Inflammatory macrophage (primary cell): ENCODE measurements around the gene FBN1.

Source experiments
- DNase-seq, 2 donors: peaks; one replicate each; pipeline ENCODE4 v3.0.0-alpha.2; 2020 to 2022

Gene FBN1

DNA sequence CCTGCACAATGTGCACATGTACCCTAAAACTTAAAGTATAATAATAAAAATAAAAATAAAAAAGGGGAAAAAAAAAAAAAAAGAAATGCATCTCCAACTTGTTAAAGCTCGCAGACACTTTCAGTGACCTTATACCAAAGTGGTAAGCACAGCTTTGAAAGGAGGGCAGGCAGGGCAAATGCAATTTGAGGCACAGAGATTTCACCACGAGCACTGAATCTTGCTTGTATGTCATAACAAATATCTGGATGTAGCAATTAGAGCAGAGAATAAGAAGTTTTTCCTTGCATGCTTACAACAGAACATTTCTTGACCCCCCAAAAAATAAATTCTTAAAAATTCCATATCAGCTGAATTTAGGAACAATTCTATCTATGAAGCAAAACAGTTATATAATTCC, 66.5 kb downstream of the FBN1 start:
- DNase-seq, result no peak

DNA sequence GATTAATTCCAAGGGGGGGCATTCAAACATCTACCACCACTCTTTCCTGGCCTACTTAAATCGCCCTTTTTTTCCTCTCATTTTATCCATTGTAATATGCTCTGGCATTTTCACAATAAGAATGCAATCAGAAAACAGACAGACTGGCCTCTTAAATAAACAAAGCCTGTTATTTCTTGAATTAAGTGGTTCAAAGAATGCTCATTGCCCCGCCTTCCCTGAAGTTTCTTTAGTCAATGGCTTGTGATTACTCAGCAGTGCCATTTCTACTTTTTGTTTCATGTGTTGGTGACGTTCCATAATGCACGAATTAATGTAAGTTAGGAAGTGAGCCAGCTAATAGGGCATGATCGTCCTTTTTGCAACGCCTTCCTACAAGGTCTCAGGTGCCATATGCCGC, 68.0 kb downstream of the FBN1 start:
- no peak for DNase-seq

DNA sequence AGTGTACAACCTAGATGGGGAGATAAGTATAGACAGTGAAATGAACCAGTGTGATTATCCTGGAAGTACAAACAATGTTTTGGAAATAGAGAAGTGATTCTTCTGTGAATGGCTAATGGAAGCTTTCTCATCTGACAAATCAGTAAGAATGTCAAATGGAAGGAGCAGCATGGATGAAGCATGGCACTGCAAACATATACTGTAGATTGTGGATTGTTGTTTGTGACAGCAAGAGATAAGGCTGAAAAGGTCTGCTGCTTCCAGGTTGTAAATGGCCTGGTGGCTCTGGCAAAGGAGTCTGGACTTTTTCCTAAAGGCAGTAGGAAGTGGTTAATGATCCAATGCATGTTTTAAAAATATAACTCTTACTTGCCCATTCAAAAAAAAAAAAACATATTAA, 71.3 kb downstream of the FBN1 start:
- DNase-seq, result no peak

DNA sequence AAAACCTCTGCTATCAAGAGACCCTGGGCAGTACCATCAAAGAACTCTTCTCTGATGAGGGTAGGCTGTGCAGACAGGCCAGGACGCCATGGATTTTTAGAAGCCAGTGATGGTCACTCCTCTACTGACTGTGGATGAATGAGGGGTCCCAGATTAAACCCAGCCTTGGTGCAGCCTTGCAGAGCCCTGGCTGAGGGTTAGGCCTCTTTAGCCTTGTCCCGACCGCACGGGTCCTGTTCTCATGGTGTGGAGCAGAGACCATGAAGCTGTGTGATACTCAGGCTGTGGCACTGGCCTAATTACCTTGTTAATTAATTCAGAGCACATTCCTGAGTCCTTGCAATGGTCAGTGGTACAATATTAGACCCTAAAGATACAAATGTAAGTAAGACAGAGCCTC, 71.7 kb downstream of the FBN1 start:
- no peak for DNase-seq

DNA sequence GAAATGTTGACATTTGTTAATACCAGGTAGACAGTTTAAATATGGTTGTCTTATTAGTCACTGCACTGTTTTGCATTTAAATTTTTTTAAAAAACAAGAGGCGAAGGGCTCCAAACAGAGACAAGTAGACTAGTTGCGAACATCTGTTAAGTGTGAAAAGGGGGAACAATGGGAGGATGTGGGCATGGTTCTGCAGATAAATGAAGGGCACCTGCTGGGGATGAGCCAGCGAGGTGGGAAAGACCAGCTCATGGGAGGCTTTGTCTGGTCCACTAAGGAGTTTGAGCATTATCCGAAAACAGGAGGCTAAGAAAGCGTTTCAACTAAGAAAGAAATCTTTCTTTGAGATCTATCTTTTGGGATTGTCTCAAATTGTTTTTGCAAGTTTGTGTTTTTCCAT, 72.7 kb downstream of the FBN1 start:
- no peak for DNase-seq

DNA sequence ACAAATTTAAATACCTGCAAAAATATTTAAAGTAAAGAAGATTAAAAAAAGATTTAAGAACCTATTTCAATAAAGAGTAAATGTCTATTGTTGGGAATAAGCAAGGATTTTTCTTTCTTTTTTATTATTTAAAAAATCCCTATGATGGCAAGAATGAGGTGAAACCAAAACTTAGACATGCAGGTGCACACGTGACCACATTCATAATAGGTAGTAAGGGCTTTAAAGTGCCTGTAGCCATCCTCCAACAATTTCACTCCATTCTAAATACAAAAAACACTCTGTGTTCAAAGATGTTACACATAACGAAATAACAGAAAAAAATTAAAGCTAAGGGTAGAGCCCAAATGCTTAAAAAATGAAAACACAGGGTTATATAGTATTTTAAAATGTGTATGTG, 74.0 kb downstream of the FBN1 start:
- DNase-seq, result no peak

DNA sequence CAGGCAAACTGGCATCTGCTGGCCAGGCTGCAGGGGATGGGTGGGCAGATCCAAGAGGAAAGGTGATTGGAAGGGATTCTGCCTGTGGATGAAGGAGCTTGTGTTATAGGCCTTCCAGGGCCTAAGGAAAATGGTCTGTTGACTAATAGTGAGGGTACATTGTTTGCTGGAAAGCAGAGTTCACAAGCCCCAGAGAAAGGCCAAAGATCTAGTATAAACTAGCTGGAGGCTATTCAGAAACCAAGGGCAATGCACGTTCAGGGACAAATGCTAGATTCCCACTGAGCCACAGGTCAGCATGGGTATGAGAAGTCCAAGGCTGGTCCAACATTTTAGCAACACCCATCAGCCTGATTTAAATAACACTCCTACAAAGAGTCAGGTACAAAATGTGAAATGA, 74.7 kb downstream of the FBN1 start:
- DNase-seq, result no peak

DNA sequence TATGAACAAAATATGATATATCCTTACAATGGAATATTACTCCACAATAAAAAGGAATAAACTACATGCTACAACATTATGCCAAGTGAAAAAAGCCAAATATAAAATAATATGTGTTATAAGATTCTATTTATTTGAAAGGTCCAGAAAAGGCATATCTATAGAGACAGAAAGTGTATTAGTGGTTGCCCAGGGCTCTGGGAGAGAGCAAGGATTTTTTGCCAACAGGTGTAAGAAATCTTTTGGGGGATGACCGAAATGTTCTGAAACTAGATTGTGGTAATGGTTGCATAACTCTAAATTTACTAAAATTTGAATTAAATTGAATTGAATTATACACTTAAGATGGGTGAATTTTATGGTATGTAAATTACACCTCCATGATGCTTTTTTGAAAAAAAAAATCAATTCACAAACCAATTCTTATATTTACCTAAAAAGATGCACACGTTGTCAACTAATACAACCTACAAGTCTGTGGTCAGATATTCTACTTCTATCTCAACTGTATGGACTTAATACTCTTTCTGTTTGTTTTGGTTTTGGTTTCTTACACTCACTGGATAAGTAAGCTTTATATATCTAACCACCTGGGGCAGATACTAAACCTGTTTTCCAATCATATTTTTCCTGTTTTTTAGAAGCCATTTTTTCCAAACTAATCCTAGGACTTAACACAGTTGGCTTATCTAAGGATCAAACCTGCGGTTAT, 75.8 kb downstream of the FBN1 start:
- no peak for DNase-seq

DNA sequence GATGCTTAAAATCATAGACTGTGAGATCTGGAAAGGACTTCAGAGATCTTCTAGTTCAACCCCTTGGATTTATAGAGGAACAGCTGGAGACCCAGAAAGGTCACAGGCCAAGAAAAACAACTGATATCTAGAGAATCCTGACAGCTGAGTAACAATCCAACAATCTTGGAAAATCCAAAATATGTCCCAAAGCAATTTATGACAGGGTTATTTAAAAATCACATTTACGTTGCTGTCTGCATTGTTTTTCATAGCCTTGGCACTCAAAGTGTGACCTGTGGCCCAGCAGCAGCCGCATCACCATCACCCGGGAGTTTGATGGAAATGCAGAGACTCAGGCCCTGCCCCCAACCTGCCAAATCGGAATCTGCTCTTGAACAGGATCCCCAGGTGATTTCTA, 78.8 kb downstream of the FBN1 start:
- no peak for DNase-seq

DNA sequence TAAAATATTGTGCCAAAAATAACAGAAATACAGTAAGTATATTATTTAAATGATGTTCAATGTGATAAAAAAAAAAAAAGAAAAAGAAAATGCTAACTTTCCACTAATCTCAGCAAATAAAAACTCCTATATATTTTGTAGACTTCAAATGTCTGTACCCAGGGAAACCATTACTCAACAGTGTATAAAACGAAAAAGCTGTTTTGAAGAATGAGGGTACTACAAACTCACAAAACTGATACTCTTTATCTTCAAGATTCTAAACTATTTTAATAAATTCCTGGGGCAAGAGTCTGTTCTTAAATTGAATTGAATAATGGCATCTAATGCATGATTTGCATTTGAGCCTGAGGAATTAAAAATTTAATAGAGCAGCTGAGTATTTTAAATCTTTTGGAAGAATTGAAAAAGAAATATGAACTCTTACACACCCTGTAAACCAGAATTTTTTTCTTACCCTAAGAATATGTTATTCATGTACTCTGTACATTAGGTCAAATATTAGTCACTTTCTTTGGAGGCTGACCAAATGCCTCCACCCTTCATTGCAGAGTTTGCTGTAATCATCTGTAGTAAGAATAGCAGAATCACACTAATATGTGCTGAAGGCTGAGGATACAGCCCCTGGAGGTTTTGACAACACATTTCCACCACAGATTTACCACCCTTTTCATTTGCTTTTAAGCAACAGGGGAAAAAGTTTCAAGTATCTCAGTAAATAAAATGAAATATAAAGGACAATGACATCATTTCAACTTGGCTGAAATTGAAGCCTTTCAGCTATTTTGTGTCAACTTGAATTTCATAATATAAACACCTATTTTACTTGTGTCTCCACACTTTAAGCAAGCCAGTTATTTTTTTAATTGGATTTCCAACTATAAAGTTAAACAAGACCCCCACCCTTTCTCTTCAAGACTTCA, 79.7 kb downstream of the FBN1 start:
- no peak for DNase-seq

DNA sequence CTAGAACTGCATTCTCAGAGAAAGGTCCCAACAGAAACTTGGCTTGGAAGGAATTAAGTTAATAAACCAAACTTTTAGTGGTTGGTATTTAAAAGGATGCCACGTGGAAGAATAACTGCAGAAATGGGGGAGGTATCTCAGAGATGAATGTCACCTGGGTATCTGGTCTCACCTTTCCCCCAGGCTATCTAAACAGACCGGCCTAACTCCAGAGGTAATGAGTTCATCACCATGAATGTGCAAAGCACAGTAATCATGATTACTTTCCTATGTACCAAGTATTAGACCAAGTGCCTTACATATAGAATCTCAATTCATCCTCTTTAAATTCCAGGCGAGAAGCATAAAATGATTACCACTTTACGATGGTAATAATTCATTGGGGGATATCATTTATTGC, 80.8 kb downstream of the FBN1 start:
- no peak for DNase-seq

DNA sequence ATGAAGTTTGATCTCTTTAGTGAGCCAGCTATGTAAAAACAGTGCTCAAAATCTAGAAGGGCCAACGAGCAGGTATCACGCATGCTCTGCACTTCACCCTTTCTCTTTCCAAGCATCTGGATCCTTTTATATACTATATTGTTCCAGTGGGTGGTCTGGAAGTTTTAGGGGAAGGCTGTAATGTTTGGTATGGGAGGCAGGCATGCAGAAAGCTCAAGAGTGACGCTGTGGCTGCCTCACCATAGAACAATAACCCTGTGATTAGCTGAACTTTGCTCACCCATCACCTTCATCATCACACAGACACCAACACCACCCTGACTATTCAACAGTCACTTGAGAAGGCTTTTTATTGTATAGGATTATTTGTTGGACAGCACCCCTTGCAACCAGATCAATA, 81.6 kb downstream of the FBN1 start:
- no peak for DNase-seq

DNA sequence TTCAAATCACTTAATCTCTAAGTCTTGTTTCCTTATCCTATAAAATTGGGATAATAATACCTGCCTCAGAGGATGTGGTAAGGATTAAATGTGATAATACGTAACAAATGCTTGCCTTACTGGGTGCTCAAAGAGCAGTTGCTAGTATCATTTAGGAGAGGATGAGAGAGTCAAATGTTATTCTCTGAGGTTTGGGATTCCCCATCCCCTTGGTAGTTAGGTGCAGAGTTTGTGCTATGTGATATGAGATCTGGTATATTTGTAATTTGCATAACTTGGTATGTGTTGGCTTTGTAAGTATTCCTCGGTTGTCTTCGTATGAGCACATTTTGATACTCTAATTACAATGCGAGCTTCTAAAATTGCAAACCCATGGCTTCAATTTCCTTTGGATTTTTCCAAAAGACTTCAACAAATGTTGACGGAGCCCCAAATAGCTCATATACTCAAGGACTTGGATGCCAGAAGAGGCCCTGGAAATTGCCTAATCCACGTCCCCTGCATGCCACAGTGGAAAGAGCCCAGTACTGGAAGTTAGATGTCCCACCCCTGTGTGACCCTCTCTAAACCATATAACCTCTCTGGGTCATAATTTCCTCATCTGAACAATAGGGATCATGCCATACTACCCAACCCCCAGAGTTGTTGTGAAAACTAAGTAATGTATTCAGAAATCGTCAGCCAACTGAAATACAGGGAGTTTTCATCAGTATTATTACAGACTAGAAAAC, 85.0 kb downstream of the FBN1 start:
- DNase-seq, result no peak

DNA sequence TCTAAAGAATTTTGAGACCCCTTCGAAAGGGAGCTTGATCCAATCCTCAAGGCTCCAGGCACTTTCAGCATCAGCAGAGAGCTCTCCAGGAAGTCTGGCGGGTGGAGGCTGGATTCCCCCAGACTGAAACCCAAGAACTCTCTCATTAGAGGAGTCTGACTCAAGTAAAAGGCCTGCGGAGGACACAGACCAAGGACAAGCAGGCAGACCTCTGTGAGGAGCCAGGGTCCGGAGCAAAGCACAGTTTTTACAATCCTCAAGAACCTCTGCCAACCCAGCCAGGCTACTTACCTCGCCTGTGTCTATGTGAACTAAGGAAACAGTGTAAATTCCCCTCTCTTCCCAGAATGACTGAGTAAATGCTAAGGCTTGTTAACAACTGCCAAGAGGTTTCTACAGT, 86.2 kb downstream of the FBN1 start:
- no peak for DNase-seq

DNA sequence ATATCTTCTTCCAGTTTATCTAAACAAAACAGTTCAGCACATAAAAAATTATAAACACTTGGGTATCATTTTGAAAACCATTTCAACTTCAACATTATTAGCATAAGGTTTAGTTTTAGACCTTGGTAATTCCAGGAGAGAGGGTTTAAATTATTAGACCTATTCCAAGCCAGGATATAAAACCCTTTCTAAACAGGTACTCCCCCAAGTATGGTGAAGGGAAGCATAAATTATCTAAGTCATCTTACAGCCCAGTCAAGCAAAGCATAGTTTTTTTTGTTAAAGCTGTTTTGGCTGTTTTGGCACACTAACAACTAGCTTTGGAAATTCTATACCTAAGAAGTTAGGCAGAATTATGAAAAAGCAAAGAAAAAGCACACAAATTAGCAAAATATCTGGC, 87.3 kb downstream of the FBN1 start:
- DNase-seq, result no peak

DNA sequence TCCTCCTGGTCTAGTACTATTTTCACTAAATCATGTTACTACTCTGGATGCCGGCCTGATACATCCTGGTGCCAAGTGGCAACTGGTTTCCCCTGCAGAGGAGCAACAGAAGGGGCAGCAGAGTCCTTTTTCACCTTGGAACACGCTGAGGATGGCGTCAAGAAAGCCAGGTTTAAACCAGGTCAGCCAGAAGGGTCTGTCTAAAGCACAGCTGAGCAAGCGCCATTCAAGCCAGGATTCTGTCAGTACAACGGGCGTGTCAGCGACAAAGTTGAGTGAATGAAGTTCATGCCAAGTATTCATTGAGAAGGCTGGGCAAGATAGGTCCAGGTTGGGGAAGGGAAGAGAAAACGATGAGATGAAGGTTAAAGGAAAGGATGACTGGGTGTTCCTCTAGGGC, 88.2 kb downstream of the FBN1 start:
- DNase-seq, result no peak

DNA sequence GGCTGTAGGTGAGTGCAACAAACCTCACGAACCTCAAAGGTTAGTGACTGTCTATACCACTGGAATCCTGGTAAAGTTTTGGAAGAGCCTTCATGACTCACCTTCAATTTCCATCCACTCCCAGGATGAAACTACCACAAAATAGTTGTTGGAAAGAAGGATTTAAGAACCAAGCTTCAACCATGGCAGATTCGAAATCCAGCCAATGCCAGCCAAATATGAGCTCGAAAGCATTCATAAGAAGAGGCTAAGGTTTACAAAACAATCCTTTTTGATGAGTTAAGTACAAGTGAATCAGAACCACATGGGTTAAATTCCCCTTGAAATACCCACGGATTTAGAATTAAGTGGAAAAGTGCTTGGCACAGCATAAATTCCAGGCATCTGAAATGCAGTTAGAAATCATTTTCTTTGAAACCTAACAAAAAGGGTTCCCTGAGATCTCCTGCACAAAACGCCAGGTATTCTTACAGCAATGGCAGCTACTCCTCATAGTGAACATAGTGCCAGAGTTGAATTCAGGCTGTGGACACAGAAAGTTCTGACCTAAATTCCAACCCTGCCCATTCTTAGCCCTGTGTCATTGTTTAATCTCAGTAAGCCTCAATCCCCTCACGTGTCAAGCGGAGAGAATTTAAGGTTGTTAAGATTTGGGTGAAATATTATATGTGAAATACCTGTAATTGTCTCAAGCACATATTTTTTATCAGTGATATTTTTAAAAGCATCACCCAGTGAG, 89.2 kb downstream of the FBN1 start:
- no peak for DNase-seq

DNA sequence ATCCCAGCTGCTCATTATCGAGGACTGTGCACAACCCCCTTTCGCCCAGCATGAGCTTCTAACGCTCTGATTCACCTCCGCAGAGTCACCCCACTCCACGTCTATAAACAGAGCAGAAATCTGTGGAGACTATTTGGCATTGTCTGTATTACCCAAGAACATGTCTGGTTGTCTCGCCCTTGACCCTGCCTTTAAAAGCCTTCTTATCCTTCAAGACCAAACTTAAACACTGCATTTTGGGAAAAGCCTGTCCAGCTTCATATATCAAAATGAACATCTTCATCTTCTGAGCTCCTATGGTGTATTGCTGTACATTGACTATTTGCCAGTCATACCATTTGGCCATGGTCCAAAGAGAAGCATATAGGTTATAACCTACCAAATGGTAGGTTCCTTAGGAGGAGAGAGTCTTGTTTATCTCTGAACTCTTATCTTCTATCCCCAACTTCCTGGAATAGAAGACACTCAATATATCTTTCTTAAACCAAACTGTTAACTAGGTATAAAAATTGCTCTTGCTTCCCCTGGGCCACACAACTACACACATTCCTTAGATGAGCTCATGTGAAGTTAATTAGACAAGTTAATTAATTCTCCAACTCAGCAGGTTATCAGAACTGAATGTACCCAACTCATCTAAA, 90.1 kb downstream of the FBN1 start:
- no peak for DNase-seq

DNA sequence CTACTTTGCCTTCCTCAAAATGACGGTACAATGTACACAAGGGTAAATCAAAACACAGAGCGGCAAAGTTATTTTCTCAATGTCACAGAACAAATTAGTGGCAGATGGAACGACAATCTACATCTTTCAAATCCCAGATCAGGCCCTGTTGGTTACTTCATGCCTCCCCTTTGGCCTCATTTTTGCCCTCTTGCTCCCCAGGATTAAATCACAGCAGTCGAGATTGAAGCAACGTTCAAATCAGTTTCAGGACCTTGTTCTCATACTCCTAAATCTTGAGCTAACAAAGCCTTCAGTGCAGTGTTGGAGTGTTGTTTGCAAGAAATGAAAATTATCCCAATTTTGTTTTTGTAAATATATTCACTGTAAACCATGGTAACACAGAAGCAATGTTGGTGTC, 91.4 kb downstream of the FBN1 start:
- DNase-seq, result no peak

DNA sequence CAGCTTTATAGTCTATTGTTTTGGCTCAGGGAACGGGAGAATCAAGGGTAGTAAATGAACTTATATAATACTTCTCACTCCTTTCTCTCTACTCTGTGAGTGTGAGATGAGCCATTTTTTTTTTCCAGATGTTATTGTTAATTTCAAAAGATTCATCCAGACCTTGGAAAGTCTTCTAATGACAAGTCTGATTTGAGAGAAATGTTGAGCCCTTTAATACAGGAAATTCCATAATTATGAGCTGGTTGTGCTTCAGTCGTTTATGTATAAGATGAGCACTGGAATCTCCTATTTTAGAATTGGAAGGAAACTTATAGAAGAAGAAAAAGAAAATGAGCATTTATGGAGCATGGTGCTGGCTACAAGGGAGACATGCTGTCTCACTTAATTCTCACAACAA, 92.0 kb downstream of the FBN1 start:
- no peak for DNase-seq

DNA sequence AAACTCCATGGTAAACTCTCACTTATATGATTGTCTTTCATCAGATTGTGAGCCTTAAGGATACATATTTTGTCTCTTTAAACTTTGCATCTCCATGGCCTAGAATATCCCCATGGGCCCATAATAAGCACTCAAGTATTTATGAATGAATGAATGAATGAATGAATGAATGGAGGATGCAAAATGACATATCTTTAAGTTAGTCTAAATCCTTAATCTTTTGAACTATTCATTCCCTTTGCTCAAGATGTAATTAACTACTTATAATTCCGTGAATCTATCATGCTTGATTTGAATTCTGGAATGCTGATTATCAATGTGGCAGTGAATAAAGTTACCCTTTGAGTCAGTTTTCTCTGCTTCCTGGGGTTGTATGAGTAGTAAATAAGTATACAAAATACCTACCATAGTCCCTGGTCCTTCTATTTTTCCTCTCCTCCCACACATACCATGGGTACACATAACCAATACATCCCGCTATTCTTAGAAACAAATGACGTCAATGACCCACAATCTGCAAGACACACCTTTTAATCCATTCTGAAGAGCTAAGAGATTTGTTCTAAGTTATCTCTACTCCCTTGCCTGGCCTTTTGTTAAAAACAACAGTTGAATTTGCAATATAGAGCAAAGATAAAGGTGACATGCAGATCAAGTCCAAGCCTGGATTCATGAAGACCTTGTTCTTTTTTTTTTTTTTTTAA, 94.5 kb downstream of the FBN1 start:
- no peak for DNase-seq

DNA sequence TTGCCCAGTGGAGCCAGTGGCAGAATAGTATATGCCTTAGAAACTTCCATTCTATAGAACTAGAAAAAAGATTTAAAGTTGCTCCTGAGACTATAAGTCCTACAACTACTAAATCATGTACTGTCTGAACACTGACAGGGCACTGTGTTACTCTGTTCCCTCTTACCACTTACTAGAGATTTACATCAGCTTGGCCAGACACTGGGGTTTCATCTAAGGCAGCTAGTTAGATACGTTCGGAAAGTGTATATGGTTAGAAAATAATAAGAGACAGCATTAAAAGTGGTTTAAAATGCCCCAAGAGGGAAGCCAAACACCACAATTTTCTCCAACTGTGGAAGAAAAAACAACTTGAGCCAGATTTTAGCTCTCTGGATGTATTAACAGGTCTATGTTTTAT, 97.1 kb downstream of the FBN1 start:
- DNase-seq, result no peak
